Caco-2 (cell line): ENCODE measurements around the gene TSC22D1. TPM values are rescaled to one million over a fixed set of nuclear protein-coding genes. Genes with fewer than 3 reads are reported as not detected.

Source experiments
- BruUV-seq: library from RNA; stranded (reverse); fragments of 400-500 nt; replicated peaks from 2 replicates; lab custom pipeline; 2021; lab: Mats Ljungman, UMichigan
- CTCF ChIA-PET: fragments of 300-600 bp; sonication (Branson Sonifier 250); formaldehyde crosslinking; loops from one replicate; lab custom pipeline; 2022; ENCODE audit warnings: antibody characterized with exemption; lab: Charles Lee
- POLR2A ChIA-PET: fragments of 300-600 bp; sonication (Branson Sonifier 250); formaldehyde crosslinking; loops from one replicate; lab custom pipeline; 2022; ENCODE audit warnings: antibody characterized with exemption; lab: Charles Lee
- DNase-seq, 2 experiments: peaks; one replicate each; pipeline versions ENCODE4 v3.0.0 to v3.0.0-alpha.2; 2020 to 2022
- H3K27me3 ChIP-seq: replicated peaks from 2 replicates; pipeline ENCODE4 v1.6.0; 2011; ENCODE audit warnings: low read length; ENCODE audit not compliant: control insufficient read depth, insufficient read depth
- H3K36me3 ChIP-seq: 2 replicates; pipeline ENCODE4 v1.5.1; 2011; ENCODE audit warnings: low read length; ENCODE audit not compliant: control insufficient read depth, insufficient read depth
- H3K4me1 ChIP-seq: fragments of 250-450 bp; sonication (Bioruptor Pico); 2 replicates; pipeline ENCODE4 v1.5.1; 2020; ENCODE audit warnings: mild to moderate bottlenecking
- H3K4me3 ChIP-seq: 2 replicates; pipeline ENCODE4 v1.5.1; 2011; ENCODE audit warnings: low read depth, mild to moderate bottlenecking, control low read depth, low read length
- H3K9me3 ChIP-seq: fragments of 250-450 bp; sonication (Bioruptor Pico); 2 replicates; pipeline ENCODE4 v1.5.1; 2020; ENCODE audit warnings: mild to moderate bottlenecking, moderate library complexity
- H3K27ac Mint-ChIP-seq: one replicate; pipeline ENCODE4 v1.8.0; 2022; ENCODE audit warnings: mixed read lengths; ENCODE audit not compliant: unreplicated experiment
- H3K27me3 Mint-ChIP-seq: one replicate; pipeline ENCODE4 v1.8.0; 2022; ENCODE audit warnings: mixed read lengths; ENCODE audit not compliant: insufficient read depth, unreplicated experiment
- H3K36me3 Mint-ChIP-seq: one replicate; pipeline ENCODE4 v1.8.0; 2022; ENCODE audit warnings: mild to moderate bottlenecking, mixed read lengths; ENCODE audit not compliant: insufficient read depth, unreplicated experiment
- H3K4me1 Mint-ChIP-seq: one replicate; pipeline ENCODE4 v1.8.0; 2022; ENCODE audit warnings: low read depth, mixed read lengths; ENCODE audit not compliant: unreplicated experiment
- H3K4me3 Mint-ChIP-seq: one replicate; pipeline ENCODE4 v1.8.0; 2022; ENCODE audit warnings: mild to moderate bottlenecking, moderate library complexity, mixed read lengths; ENCODE audit not compliant: unreplicated experiment
- H3K9me3 Mint-ChIP-seq: one replicate; pipeline ENCODE4 v1.8.0; 2022; ENCODE audit warnings: mixed read lengths; ENCODE audit not compliant: unreplicated experiment
- intact Hi-C: fragments of 100-400 bp; cut with micrococcal nuclease; formaldehyde crosslinking; loops from one replicate; pipeline ENCODE4 v1.10.0; 2022; ENCODE audit not compliant: unreplicated experiment
- total RNA-seq: library from RNA; stranded (reverse); gene quantifications from 2 replicates; pipeline ENCODE4 v1.2.3, GENCODE V29; 2022
- TF ChIP-seq, protein P1 (sequence below), 2 experiments: fragments of 200-600 bp in 1 of 2; IDR thresholded peaks; 1 replicate in 1 of 2; 2 replicates in 1 of 2; pipeline versions ENCODE4 v1.5.1 to v1.8.0; 2011 to 2022; ENCODE audit warnings: antibody characterized with exemption in 1 of 2, control low read depth in 1 of 2, inconsistent platforms in 1 of 2, low read depth in 1 of 2, low read length in 1 of 2, mild to moderate bottlenecking in 1 of 2, moderate library complexity in 1 of 2; ENCODE audit not compliant: insufficient read depth in 1 of 2, severe bottlenecking in 1 of 2, unreplicated experiment in 1 of 2

The TSC22D1 gene
- total RNA-seq, 1 experiment from 2014 or later: 159 TPM

GRCh38 chr13:44384778-44385177, 191.4 kb downstream of the TSC22D1 start:
- H3K9me3 ChIP-seq: no peaks in the 10 kb centered on the region
- Mint-ChIP-seq H3K4me3 (no peak overlapping the region), H3K4me1 (peaks cover 56% of the 10 kb centered on the region), H3K36me3 (peaks cover 6% of the 10 kb centered on the region), H3K27me3 (no peaks in the 10 kb centered on the region), H3K9me3 (no peaks in the 10 kb centered on the region), H3K27ac (no peak overlapping the region)
- H3K27me3 ChIP-seq: no peaks in the 10 kb centered on the region
- TF ChIP-seq, protein P1, sequence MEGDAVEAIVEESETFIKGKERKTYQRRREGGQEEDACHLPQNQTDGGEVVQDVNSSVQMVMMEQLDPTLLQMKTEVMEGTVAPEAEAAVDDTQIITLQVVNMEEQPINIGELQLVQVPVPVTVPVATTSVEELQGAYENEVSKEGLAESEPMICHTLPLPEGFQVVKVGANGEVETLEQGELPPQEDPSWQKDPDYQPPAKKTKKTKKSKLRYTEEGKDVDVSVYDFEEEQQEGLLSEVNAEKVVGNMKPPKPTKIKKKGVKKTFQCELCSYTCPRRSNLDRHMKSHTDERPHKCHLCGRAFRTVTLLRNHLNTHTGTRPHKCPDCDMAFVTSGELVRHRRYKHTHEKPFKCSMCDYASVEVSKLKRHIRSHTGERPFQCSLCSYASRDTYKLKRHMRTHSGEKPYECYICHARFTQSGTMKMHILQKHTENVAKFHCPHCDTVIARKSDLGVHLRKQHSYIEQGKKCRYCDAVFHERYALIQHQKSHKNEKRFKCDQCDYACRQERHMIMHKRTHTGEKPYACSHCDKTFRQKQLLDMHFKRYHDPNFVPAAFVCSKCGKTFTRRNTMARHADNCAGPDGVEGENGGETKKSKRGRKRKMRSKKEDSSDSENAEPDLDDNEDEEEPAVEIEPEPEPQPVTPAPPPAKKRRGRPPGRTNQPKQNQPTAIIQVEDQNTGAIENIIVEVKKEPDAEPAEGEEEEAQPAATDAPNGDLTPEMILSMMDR (IDR thresholded peaks at IDR 0.05; ENCODE audit: insufficient read depth in 1 of 2, low read depth in 1 of 2, low read length in 1 of 2, severe bottlenecking in 1 of 2, unreplicated experiment in 1 of 2): no peak
- no peaks in the 10 kb centered on the region for H3K36me3 ChIP-seq
- CTCF ChIA-PET: no interaction called here
- H3K4me1 ChIP-seq: peaks cover 74% of the 10 kb centered on the region
- DNase-seq: no peak
- no TSS peak for BruUV-seq
- no peak overlapping the region for H3K4me3 ChIP-seq
- intact Hi-C loops: loop anchor here (5.0 kb wide), 1 partner anchor 242 kb away; no protein-coding TSS in a partner anchor
- POLR2A ChIA-PET: no interaction called here

DNA sequence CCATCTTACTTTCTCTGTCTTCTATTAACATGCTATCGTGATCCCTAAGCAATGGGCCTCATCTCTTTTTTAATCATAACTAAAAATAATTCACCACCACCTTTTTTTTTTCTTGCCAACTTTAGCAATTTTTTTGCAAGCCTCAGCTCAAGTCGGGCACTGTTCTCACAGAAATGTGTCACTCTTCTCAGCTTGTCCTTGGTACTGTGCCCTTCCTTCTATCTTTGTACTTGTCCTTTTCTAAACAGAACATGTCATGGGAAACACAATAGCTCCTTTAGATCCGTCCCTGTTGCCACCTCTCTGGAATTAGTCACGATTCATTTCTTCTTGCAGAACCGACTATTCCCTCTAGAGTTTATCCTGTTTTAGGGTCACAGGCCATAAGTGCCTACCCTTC, 192.2 kb downstream of the TSC22D1 start:
- peaks cover 6% of the 10 kb centered on the region for H3K36me3 Mint-ChIP-seq
- intact Hi-C loops: no loop called here
- TF ChIP-seq, protein P1 (IDR thresholded peaks at IDR 0.05; ENCODE audit: insufficient read depth in 1 of 2, low read depth in 1 of 2, low read length in 1 of 2, severe bottlenecking in 1 of 2, unreplicated experiment in 1 of 2): no peak
- H3K27ac Mint-ChIP-seq: peak overlapping the region; percentile 20
- Histone ChIP-seq H3K4me3 (no peak overlapping the region), H3K9me3 (no peaks in the 10 kb centered on the region), H3K4me1 (peaks cover 74% of the 10 kb centered on the region), H3K36me3 (no peaks in the 10 kb centered on the region), H3K27me3 (no peaks in the 10 kb centered on the region)
- H3K27me3 Mint-ChIP-seq: no peaks in the 10 kb centered on the region
- CTCF ChIA-PET: no interaction called here
- no peak for DNase-seq
- H3K4me1 Mint-ChIP-seq: peaks cover 57% of the 10 kb centered on the region
- POLR2A ChIA-PET: no interaction called here
- no TSS peak for BruUV-seq
- no peaks in the 10 kb centered on the region for H3K9me3 Mint-ChIP-seq
- H3K4me3 Mint-ChIP-seq: no peak overlapping the region

DNA sequence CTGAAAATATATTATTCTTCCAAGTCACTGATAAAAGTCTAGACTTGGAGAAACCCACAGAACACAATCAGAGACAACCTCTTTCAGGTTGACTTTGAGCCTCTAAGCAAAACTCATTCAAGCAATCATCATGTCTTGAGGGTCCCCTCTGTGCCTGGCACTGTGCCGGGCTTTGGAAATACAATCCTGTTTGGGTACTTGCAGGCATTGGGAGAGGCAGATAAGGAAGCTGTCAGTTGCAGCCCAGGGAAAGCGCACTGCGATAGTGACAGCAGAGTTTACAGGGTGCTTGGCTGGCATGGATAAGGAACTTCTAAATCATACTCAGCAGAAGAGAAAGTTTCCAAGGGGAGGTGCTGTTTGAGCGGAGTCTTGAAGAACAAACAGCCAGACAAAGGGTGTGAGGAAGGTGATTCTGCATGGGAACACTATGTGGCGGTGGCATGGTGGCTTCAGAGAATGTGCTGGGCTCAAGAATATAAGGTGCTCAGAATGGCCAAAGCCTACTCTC, 193.4 kb downstream of the TSC22D1 start:
- H3K36me3 Mint-ChIP-seq: peaks cover 6% of the 10 kb centered on the region
- Histone ChIP-seq H3K9me3 (no peaks in the 10 kb centered on the region), H3K4me1 (peaks cover 74% of the 10 kb centered on the region), H3K27me3 (no peaks in the 10 kb centered on the region), H3K36me3 (no peaks in the 10 kb centered on the region), H3K4me3 (no peak overlapping the region)
- BruUV-seq: no TSS peak
- peaks cover 51% of the 10 kb centered on the region for H3K4me1 Mint-ChIP-seq
- TF ChIP-seq, protein P1 (IDR thresholded peaks at IDR 0.05; ENCODE audit: insufficient read depth in 1 of 2, low read depth in 1 of 2, low read length in 1 of 2, severe bottlenecking in 1 of 2, unreplicated experiment in 1 of 2): no peak
- no peaks in the 10 kb centered on the region for H3K9me3 Mint-ChIP-seq
- H3K4me3 Mint-ChIP-seq: no peak overlapping the region
- no peaks in the 10 kb centered on the region for H3K27me3 Mint-ChIP-seq
- ChIA-PET CTCF (no interaction called here), POLR2A (interaction anchor here (0.6 kb wide), 1 partner anchor 17 kb away, joined by 4 read pairs; no protein-coding TSS in a partner anchor)
- no peak overlapping the region for H3K27ac Mint-ChIP-seq
- DNase-seq: no peak
- intact Hi-C loops: no loop called here

Other genes starting within 250 kb of the TSC22D1 start
- not detected in 2 replicates for gene SERP2, start 202.5 kb downstream of the TSC22D1 start, total RNA-seq